K562 (cell line): ENCODE measurements around the gene PLCB1. TPM values are rescaled to one million over a fixed set of nuclear protein-coding genes. Genes with fewer than 3 reads are reported as not detected.

Experiments used
- ATAC-seq: fragments of 200-7000 bp; cut with Tn5 transposase; 3 replicates; pipeline ENCODE4 v1.9.1; 2020; ENCODE audit warnings: moderate library complexity
- BruUV-seq: library from RNA; stranded (reverse); fragments of 400-500 nt; replicated peaks from 2 replicates; lab custom pipeline; 2021; lab: Mats Ljungman, UMichigan
- CTCF ChIA-PET: fragments of 300-600 bp; formaldehyde crosslinking; extraction: SDS; loops from one replicate; lab custom pipeline; 2021; ENCODE audit warnings: low intra/inter-chr PET ratio; lab: Yijun Ruan, JAX
- POLR2A ChIA-PET: fragments of 300-600, 350-650 bp; sonication (Branson Sonifier 250); formaldehyde crosslinking; extraction: SDS; loops from one replicate; lab custom pipeline; 2021; ENCODE audit warnings: antibody characterized with exemption, inconsistent platforms; lab: Yijun Ruan, JAX
- DNase-seq, 4 experiments: peaks; one replicate each; pipeline versions ENCODE4 v3.0.0 to v3.0.0-alpha.2; 2011 to 2018; ENCODE audit warnings: low spot score in 3 of 4, mixed read lengths in 3 of 4; ENCODE audit errors: extremely low read depth in 1 of 4
- FAIRE-seq: peaks from 2 replicates; lab custom pipeline; 2011; peaks lifted over from hg19 to GRCh38; lab: Jason Lieb, UNC
- H2AFZ ChIP-seq: 2 replicates; pipeline ENCODE4 v1.6.0; 2011; ENCODE audit warnings: low read depth, low read length, control low read depth, inconsistent platforms
- H3K27ac ChIP-seq: fragments of 200-600 bp; 3 replicates; pipeline ENCODE4 v1.8.0; 2011; ENCODE audit warnings: low read depth, mild to moderate bottlenecking, control low read depth, inconsistent platforms, low read length, moderate library complexity, mixed read lengths; ENCODE audit errors: extremely low read depth
- H3K27me3 ChIP-seq, 2 experiments: fragments of 300-600 bp in 1 of 2; 2 replicates in 1 of 2; 3 replicates in 1 of 2; pipeline versions ENCODE4 v1.6.0 to v1.8.0; 2011; ENCODE audit warnings: inconsistent platforms in 2 of 2, low read length in 2 of 2, mild to moderate bottlenecking in 1 of 2, mixed read lengths in 1 of 2, moderate library complexity in 1 of 2; ENCODE audit not compliant: control insufficient read depth in 2 of 2, insufficient read depth in 2 of 2
- H3K36me3 ChIP-seq: fragments of 300-600 bp; 3 replicates; pipeline ENCODE4 v1.8.0; 2011; ENCODE audit warnings: mild to moderate bottlenecking, low read length, inconsistent platforms; ENCODE audit not compliant: control insufficient read depth, insufficient read depth
- H3K4me1 ChIP-seq, 2 experiments: fragments of 200-600 bp in 1 of 2; replicated peaks in 1 of 2; 2 replicates in 1 of 2; 3 replicates in 1 of 2; pipeline versions ENCODE4 v1.5.1 to v1.8.0; 2011; ENCODE audit warnings: inconsistent platforms in 2 of 2, low read length in 2 of 2, mild to moderate bottlenecking in 1 of 2, mixed read lengths in 1 of 2, moderate library complexity in 1 of 2; ENCODE audit not compliant: control insufficient read depth in 2 of 2, insufficient read depth in 2 of 2
- H3K4me2 ChIP-seq: 2 replicates; pipeline ENCODE4 v1.6.1; 2011; ENCODE audit warnings: low read length, control low read depth, inconsistent platforms, mixed read lengths; ENCODE audit not compliant: insufficient read depth
- H3K4me3 ChIP-seq: fragments of 200-600 bp; sonication (generic), shearing (Covaris generic); 2 replicates; pipeline ENCODE4 v1.5.1; 2016; ENCODE audit warnings: control low read depth, inconsistent platforms
- H3K79me2 ChIP-seq: fragments of 200-600 bp; 3 replicates; pipeline ENCODE4 v1.8.0; 2011; ENCODE audit warnings: low read length, inconsistent platforms; ENCODE audit not compliant: control insufficient read depth, insufficient read depth
- H3K9ac ChIP-seq, 2 experiments: 2 replicates each; pipeline versions ENCODE4 v1.6.0 to v1.6.1; 2011; ENCODE audit warnings: low read depth in 2 of 2, low read length in 2 of 2, control low read depth in 1 of 2, inconsistent platforms in 1 of 2, mild to moderate bottlenecking in 1 of 2, mixed read lengths in 1 of 2; ENCODE audit not compliant: insufficient read depth in 1 of 2
- H3K9me1 ChIP-seq: one replicate; pipeline ENCODE4 v1.6.0; 2011; ENCODE audit warnings: inconsistent platforms, mild to moderate bottlenecking, low read length, moderate library complexity; ENCODE audit not compliant: control insufficient read depth, insufficient read depth
- H3K9me3 ChIP-seq: replicated peaks from 2 replicates; pipeline ENCODE4 v1.5.1; 2011; ENCODE audit warnings: low read depth, low read length, inconsistent platforms; ENCODE audit not compliant: control insufficient read depth, insufficient read depth
- H4K20me1 ChIP-seq: replicated peaks from 2 replicates; pipeline ENCODE4 v1.6.1; 2011; ENCODE audit warnings: low read length, inconsistent platforms, mixed read lengths; ENCODE audit not compliant: control insufficient read depth, insufficient read depth
- SMAD3 ChIP-seq: fragments of 450-650 bp; formaldehyde crosslinking; conservative IDR thresholded peaks from 2 replicates; pipeline ENCODE4 v1.4.0; 2020; ENCODE audit warnings: mild to moderate bottlenecking
- ZNF696 ChIP-seq: fragments of 250-450 bp; sonication (Bioruptor Pico); conservative IDR thresholded peaks from 2 replicates; pipeline ENCODE4 v1.4.0; 2020; ENCODE audit warnings: mild to moderate bottlenecking, moderate library complexity
- WGBS: fragments of 100-300 bp; shearing (Covaris generic); methylation state at CpG from one replicate; pipeline ENCODE4 v1.1.6; 2016; ENCODE audit warnings: low coverage, mixed read lengths; ENCODE audit not compliant: insufficient coverage; ENCODE audit errors: missing lambda C conversion rate; 5-methylcytosine and 5-hydroxymethylcytosine counted together
- in situ Hi-C: fragments of 300-500 bp; cut with MboI; formaldehyde crosslinking; loops from 4 replicates; pipeline ENCODE4 v1.15.0; 2018; ENCODE audit warnings: inconsistent platforms, mixed read lengths
- intact Hi-C: fragments of 100-400 bp; cut with micrococcal nuclease; formaldehyde crosslinking; loops from 2 replicates; pipeline ENCODE4 v1.14.2; 2022
- polyA plus RNA-seq, 8 experiments: library from polyadenylated mRNA; depleted of rRNA in 4 of 8; stranded (reverse) in 5 of 8; unstranded in 3 of 8; fragments of >200 nt; fragmentation: Nextera tagmentation in 2 of 8; fragmentation: Illumina TruSeq in 1 of 8; extraction: Ambion mirVana in 2 of 8; extraction: Trizol in 1 of 8; gene quantifications; 2 replicates each; pipeline versions ENCODE4 v1.2.1 to v1.2.3, GENCODE V29; 2011 to 2014; ENCODE audit warnings: inconsistent platforms in 1 of 8, missing spikeins in 1 of 8
- total RNA-seq, 7 experiments: library from RNA; depleted of rRNA in 6 of 7; stranded (reverse); fragments of >200 nt in 6 of 7; fragmentation: Illumina TruSeq in 2 of 7; extraction: Trizol in 2 of 7; gene quantifications; 2 replicates each; pipeline versions ENCODE4 v1.2.1 to v1.2.3, GENCODE V29; 2011 to 2021; ENCODE audit warnings: low replicate concordance in 1 of 7
- TF ChIP-seq, protein P1 (sequence below), 2 experiments: fragments of 450-650 bp; formaldehyde crosslinking in 1 of 2; IDR thresholded peaks; 2 replicates each; pipeline versions ENCODE4 v1.4.0 to v1.6.1; 2014 to 2020; ENCODE audit warnings: mild to moderate bottlenecking in 2 of 2, borderline replicate concordance in 1 of 2, low read depth in 1 of 2
- TF ChIP-seq, protein P2 (sequence below), 3 experiments: fragments of 200-800 bp in 1 of 3; sonication (Bioruptor generic) in 1 of 3; sonication (generic) in 1 of 3; formaldehyde crosslinking in 1 of 3; IDR thresholded peaks; 2 replicates each; pipeline versions ENCODE4 v1.6.1 to v1.8.0; 2016 to 2022; ENCODE audit warnings: mild to moderate bottlenecking in 2 of 3, missing compliant biosample characterization in 2 of 3, missing genetic modification characterization in 2 of 3, missing genetic modification reagents in 1 of 3
- TF ChIP-seq, protein P3 (sequence below), 3 experiments: IDR thresholded peaks in 2 of 3; conservative IDR thresholded peaks in 1 of 3; 2 replicates each; pipeline ENCODE4 v1.5.1; 2011 to 2012; ENCODE audit warnings: low read length in 3 of 3, mild to moderate bottlenecking in 3 of 3, control low read depth in 2 of 3, improper control_type of control experiment in 1 of 3, inconsistent platforms in 1 of 3, low read depth in 1 of 3, mixed read lengths in 1 of 3, moderate library complexity in 1 of 3; ENCODE audit not compliant: insufficient read depth in 2 of 3

Gene PLCB1
- total and polyA plus RNA-seq, 9 of the 15 experiments (the other 6 are each of a cell fraction or from before 2014, with no cell fraction given), result 0.34 to 3.1 (median 1.3) TPM

DNA sequence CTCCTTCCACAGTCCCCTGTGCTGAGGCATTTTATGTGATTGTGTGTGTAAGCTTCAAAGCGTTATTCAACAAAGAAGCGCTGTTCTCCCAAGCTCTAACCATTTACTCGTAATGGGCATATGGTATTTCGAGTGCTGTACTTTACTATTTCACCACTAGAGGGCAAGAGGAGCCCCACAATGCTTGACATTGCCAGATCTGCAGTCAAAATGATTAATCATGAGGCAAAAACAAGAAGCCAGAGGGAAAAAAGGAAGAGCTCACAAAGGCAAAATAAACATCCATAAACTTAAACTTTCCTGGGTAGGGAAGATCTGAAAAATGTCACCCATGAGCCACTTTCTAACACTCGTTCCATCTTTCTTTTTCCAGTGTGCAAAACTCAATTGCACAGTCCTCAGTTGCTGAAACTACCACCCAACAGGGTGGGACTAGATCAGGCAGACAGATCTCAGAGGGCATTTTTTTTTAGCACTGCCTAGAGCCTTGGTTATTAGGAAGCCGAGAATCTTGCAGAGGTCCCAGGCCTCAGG, 721.8 kb downstream of the PLCB1 start:
- ChIA-PET POLR2A (interaction anchor here (0.8 kb wide), 1 partner anchor 13 kb away, joined by 3 read pairs; no protein-coding TSS in a partner anchor), CTCF (interaction anchor here (1.0 kb wide), 1 partner anchor 319 kb away, joined by 3 read pairs; no protein-coding TSS in a partner anchor)
- Histone ChIP-seq H3K4me1 (no peaks in the 10 kb centered on the region), H3K36me3 (no peaks in the 10 kb centered on the region), H3K79me2 (no peaks in the 10 kb centered on the region), H4K20me1 (no peaks in the 10 kb centered on the region), H3K9me1 (no peaks in the 10 kb centered on the region), H3K27me3 (no peaks in the 10 kb centered on the region), H2AFZ (peak overlapping the region; percentile 53; the same call in 1 of the 2 replicates), H3K4me3 (no peak overlapping the region), H3K4me2 (peak overlapping the region; percentile 14; the same call in 1 of the 2 replicates), H3K27ac (no peak overlapping the region), H3K9me3 (no peaks in the 10 kb centered on the region), H3K9ac (no peak overlapping the region)
- BruUV-seq, result no TSS peak
- DNase-seq (peak; percentile 39 to 61 (median 40)), ATAC-seq (peak; percentile 88), FAIRE-seq (peak; percentile 69)
- intact Hi-C loops (loop anchor here (1.0 to 10.0 kb wide), 3 partner anchors 91 to 505 kb away; no protein-coding TSS in a partner anchor), in situ Hi-C loops (no loop called here)
- 2% methylated on average over 5 of the region's 6 CpGs for WGBS
- TF ChIP-seq SMAD3 (CRISPR knock-in tag) (no peak), ZNF696 (no peak)
- TF ChIP-seq, protein P1, sequence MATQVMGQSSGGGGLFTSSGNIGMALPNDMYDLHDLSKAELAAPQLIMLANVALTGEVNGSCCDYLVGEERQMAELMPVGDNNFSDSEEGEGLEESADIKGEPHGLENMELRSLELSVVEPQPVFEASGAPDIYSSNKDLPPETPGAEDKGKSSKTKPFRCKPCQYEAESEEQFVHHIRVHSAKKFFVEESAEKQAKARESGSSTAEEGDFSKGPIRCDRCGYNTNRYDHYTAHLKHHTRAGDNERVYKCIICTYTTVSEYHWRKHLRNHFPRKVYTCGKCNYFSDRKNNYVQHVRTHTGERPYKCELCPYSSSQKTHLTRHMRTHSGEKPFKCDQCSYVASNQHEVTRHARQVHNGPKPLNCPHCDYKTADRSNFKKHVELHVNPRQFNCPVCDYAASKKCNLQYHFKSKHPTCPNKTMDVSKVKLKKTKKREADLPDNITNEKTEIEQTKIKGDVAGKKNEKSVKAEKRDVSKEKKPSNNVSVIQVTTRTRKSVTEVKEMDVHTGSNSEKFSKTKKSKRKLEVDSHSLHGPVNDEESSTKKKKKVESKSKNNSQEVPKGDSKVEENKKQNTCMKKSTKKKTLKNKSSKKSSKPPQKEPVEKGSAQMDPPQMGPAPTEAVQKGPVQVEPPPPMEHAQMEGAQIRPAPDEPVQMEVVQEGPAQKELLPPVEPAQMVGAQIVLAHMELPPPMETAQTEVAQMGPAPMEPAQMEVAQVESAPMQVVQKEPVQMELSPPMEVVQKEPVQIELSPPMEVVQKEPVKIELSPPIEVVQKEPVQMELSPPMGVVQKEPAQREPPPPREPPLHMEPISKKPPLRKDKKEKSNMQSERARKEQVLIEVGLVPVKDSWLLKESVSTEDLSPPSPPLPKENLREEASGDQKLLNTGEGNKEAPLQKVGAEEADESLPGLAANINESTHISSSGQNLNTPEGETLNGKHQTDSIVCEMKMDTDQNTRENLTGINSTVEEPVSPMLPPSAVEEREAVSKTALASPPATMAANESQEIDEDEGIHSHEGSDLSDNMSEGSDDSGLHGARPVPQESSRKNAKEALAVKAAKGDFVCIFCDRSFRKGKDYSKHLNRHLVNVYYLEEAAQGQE (IDR thresholded peaks at IDR 0.05; ENCODE audit: borderline replicate concordance), result peak; percentile 49; the same call in 1 of the 2 replicates
- TF ChIP-seq, protein P1 (CRISPR knock-in tag; IDR thresholded peaks at IDR 0.05; ENCODE audit: low read depth), result no peak
- TF ChIP-seq, protein P2, sequence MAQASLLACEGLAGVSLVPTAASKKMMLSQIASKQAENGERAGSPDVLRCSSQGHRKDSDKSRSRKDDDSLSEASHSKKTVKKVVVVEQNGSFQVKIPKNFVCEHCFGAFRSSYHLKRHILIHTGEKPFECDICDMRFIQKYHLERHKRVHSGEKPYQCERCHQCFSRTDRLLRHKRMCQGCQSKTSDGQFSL (CRISPR knock-in tag; IDR thresholded peaks at IDR 0.05), result no peak
- TF ChIP-seq, protein P2 (tag; IDR thresholded peaks at IDR 0.05), result no peak
- TF ChIP-seq, protein P3, sequence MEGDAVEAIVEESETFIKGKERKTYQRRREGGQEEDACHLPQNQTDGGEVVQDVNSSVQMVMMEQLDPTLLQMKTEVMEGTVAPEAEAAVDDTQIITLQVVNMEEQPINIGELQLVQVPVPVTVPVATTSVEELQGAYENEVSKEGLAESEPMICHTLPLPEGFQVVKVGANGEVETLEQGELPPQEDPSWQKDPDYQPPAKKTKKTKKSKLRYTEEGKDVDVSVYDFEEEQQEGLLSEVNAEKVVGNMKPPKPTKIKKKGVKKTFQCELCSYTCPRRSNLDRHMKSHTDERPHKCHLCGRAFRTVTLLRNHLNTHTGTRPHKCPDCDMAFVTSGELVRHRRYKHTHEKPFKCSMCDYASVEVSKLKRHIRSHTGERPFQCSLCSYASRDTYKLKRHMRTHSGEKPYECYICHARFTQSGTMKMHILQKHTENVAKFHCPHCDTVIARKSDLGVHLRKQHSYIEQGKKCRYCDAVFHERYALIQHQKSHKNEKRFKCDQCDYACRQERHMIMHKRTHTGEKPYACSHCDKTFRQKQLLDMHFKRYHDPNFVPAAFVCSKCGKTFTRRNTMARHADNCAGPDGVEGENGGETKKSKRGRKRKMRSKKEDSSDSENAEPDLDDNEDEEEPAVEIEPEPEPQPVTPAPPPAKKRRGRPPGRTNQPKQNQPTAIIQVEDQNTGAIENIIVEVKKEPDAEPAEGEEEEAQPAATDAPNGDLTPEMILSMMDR (IDR thresholded peaks at IDR 0.05 in 2 of 3, conservative IDR thresholded peaks at IDR 0.05 in 1 of 3; ENCODE audit: insufficient read depth in 2 of 3, low read depth in 1 of 3, low read length in 3 of 3), result peak; percentile 55 to 71 (median 68); a peak in 5 of 6 replicates
